Measurements from ENCODE around the gene HOXA4. TPM values are rescaled to one million over a fixed set of nuclear protein-coding genes. Genes with fewer than 3 reads are reported as not detected.
A peak's percentile ranks its signal among the peaks of the same experiment; 100 is the strongest.

The HOXA4 gene
- total and polyA plus RNA-seq, 7 donors, result 1.8 to 4.8 (median 2.9) TPM; not detected in 1

- 28 to 69% methylated on average over 2 of the region's 2 CpGs for WGBS, 2 donors
- no peak for DNase-seq
- no peaks in the 10 kb centered on the region for H3K9me3 ChIP-seq
- H3K4me1 ChIP-seq, result peaks cover 0 to 88% (median 72%) of the 10 kb centered on the region in 4 donors
- H3K36me3 ChIP-seq, result no peaks in the 10 kb centered on the region
- no peak overlapping the region for H3K4me3 ChIP-seq
- intact Hi-C loops (cut with DNase I), result no loop called here
- H3K27ac ChIP-seq, result peak overlapping the region in 3 of 4 donors; percentile 91 to 99 (median 93)
- H3K27me3 ChIP-seq, result no peaks in the 10 kb centered on the region
- TF ChIP-seq CTCF (IDR thresholded peaks at IDR 0.05), result no peak
- TF ChIP-seq EP300 (IDR thresholded peaks at IDR 0.05), result no peak
- no peak for TF ChIP-seq POLR2AphosphoS5 (IDR thresholded peaks at IDR 0.05)
- no peak for TF ChIP-seq POLR2A (IDR thresholded peaks at IDR 0.05)
Measured at GRCh38 chr7:27132214-27132613, 1.7 kb upstream of the HOXA4 start.

- Histone ChIP-seq H3K27me3 (no peaks in the 10 kb centered on the region), H3K4me1 (peaks cover 0 to 88% (median 68%) of the 10 kb centered on the region in 4 donors), H3K4me3 (peak overlapping the region; percentile 65 to 88 (median 80)), H3K27ac (peak overlapping the region; percentile 91 to 99 (median 94)), H3K36me3 (no peaks in the 10 kb centered on the region), H3K9me3 (no peaks in the 10 kb centered on the region)
- WGBS, 2 donors, result 13 to 50% methylated on average over 12 of the region's 12 CpGs
- intact Hi-C loops (cut with DNase I), result loop anchor here (2.0 kb wide), 1 partner anchor 33 kb away; no protein-coding TSS in a partner anchor
- TF ChIP-seq EP300 (IDR thresholded peaks at IDR 0.05) (no peak), CTCF (IDR thresholded peaks at IDR 0.05) (no peak), POLR2AphosphoS5 (IDR thresholded peaks at IDR 0.05) (no peak), POLR2A (IDR thresholded peaks at IDR 0.05) (no peak)
- no peak for DNase-seq
Measured at GRCh38 chr7:27131390-27131819, 848 bp upstream of the HOXA4 start.

GRCh38 chr7:27129729-27130539 is 623 bp downstream of the HOXA4 start:
- peaks cover 0 to 76% (median 61%) of the 10 kb centered on the region in 4 donors for H3K4me1 ChIP-seq
- peak; percentile 68 for DNase-seq
- peak in 2 of 4 donors; percentile 17 to 32 for TF ChIP-seq POLR2AphosphoS5 (IDR thresholded peaks at IDR 0.05)
- peak in 1 of 4 experiments; percentile 14 for TF ChIP-seq CTCF (IDR thresholded peaks at IDR 0.05)
- TF ChIP-seq POLR2A (IDR thresholded peaks at IDR 0.05), result no peak
- TF ChIP-seq EP300 (IDR thresholded peaks at IDR 0.05), result no peak
- no peaks in the 10 kb centered on the region for H3K27me3 ChIP-seq
- H3K27ac ChIP-seq, result peak overlapping the region; percentile 91 to 99 (median 94)
- peak overlapping the region; percentile 65 to 88 (median 80) for H3K4me3 ChIP-seq
- intact Hi-C loops (cut with DNase I), result loop anchor here (2.0 kb wide), 1 partner anchor 31 kb away; no protein-coding TSS in a partner anchor
- no peaks in the 10 kb centered on the region for H3K36me3 ChIP-seq
- no peaks in the 10 kb centered on the region for H3K9me3 ChIP-seq
- 6 to 38% methylated on average over 72 of the region's 72 CpGs for WGBS, 2 donors

- Histone ChIP-seq H3K27me3 (no peaks in the 10 kb centered on the region), H3K9me3 (no peaks in the 10 kb centered on the region), H3K27ac (peak overlapping the region; percentile 91 to 99 (median 94)), H3K4me3 (peak overlapping the region; percentile 34 to 88 (median 80)), H3K4me1 (peaks cover 0 to 75% (median 60%) of the 10 kb centered on the region in 4 donors), H3K36me3 (no peaks in the 10 kb centered on the region)
- DNase-seq, result no peak
- WGBS, 2 donors, result 19 to 72% methylated on average over 28 of the region's 28 CpGs
- TF ChIP-seq CTCF (IDR thresholded peaks at IDR 0.05) (no peak), POLR2AphosphoS5 (IDR thresholded peaks at IDR 0.05) (peak in 1 of 4 donors; percentile 2)
- intact Hi-C loops (cut with DNase I), result no loop called here
Measured at GRCh38 chr7:27128776-27129728, 1.5 kb downstream of the HOXA4 start.
